AG08395 (cell line): ENCODE measurements around the gene SLC15A5.

Source experiments
- DNase-seq: peaks from one replicate; pipeline ENCODE4 v3.0.0; 2012; ENCODE audit warnings: mixed read lengths, low spot score

The SLC15A5 gene

GRCh38 chr12:16175840-16176239 lies 101.6 kb downstream of the SLC15A5 start:
- DNase-seq = no peak

GRCh38 chr12:16174282-16174681 lies 103.2 kb downstream of the SLC15A5 start:
- no peak for DNase-seq

GRCh38 chr12:16171348-16171747 lies 106.1 kb downstream of the SLC15A5 start:
- no peak for DNase-seq

- DNase-seq = no peak
Observed at GRCh38 chr12:16168078-16168477, 109.4 kb downstream of the SLC15A5 start.

- no peak for DNase-seq
Observed at GRCh38 chr12:16166563-16167470, 110.7 kb downstream of the SLC15A5 start.

GRCh38 chr12:16165506-16165905 lies 112.0 kb downstream of the SLC15A5 start:
- peak; percentile 56 for DNase-seq

GRCh38 chr12:16163901-16164300 lies 113.6 kb downstream of the SLC15A5 start:
- no peak for DNase-seq

- DNase-seq = no peak
Observed at GRCh38 chr12:16163146-16163545, 114.3 kb downstream of the SLC15A5 start.

- no peak for DNase-seq
Observed at GRCh38 chr12:16159571-16159970, 117.9 kb downstream of the SLC15A5 start.

GRCh38 chr12:16158050-16158449 lies 119.4 kb downstream of the SLC15A5 start:
- no peak for DNase-seq

- DNase-seq = no peak
Observed at GRCh38 chr12:16155938-16156337, 121.5 kb downstream of the SLC15A5 start.

- DNase-seq = no peak
Observed at GRCh38 chr12:16154990-16155389, 122.5 kb downstream of the SLC15A5 start.

- DNase-seq = no peak
Observed at GRCh38 chr12:16152885-16153673, 124.4 kb downstream of the SLC15A5 start.

GRCh38 chr12:16150276-16150675 lies 127.2 kb downstream of the SLC15A5 start:
- no peak for DNase-seq

- DNase-seq = no peak
Observed at GRCh38 chr12:16148938-16149337, 128.5 kb downstream of the SLC15A5 start.
